ENCODE data around the gene TMC8.

Gene TMC8

DNA sequence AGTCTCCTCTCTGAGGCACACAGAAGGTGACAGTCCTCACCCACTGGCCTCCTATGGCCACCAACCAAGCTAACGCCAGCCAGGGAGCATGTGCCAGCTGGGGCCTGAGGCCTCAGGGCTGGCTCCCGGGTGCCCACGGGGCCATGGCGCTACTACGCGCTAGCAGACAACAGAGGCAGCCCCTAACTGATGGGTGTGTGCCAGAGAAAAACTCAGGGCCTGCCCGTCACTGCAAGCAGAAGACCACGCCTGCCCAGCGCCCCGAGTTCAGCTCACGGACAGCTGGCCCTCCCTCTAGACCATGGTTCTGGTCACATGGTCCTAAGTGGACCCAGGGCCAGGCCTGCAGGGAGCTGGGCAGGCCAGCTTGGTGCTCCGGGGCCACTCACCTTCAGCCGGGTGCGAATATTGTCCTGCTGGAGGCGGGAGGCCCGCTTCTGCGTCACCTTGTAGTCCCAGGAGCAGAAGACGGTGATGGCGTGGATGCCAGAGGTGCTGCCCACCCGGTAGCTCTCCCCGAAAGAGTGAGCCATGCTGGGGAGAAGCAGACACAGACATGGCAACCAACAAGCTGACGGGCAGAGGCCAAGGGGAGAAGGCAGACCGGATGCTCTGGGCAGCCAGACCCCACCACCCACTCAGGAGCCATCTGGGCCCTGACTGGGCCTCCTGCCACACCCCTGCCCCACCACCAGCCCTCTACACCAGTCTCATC, 8.2 kb upstream of the TMC8 start:
- Histone ChIP-seq H3K79me2 (ENCODE audit: insufficient read depth, low read length) (no peaks in the 10 kb centered on the region), H3K9ac (ENCODE audit: low read length) (no peak overlapping the region; the same call in 1 of the 2 replicates), H2AFZ (ENCODE audit: low read length) (no peak overlapping the region), H3K9me2 (ENCODE audit: low read depth, low read length) (no peaks in the 10 kb centered on the region), H3K4me3 (ENCODE audit: low read depth, low read length, poor library complexity, severe bottlenecking) (peak overlapping the region; percentile 20), H3K27me3 (ENCODE audit: insufficient read depth, low read length) (no peaks in the 10 kb centered on the region), H3K36me3 (ENCODE audit: insufficient read depth, low read length) (peaks cover 36% of the 10 kb centered on the region), H4K20me1 (ENCODE audit: insufficient read depth, low read length) (no peaks in the 10 kb centered on the region), H3K4me2 (ENCODE audit: low read length) (peak overlapping the region; percentile 34; the same call in 1 of the 2 replicates), H3K9me3 (ENCODE audit: low read length) (no peaks in the 10 kb centered on the region), H3K4me1 (ENCODE audit: insufficient read depth, low read length, severe bottlenecking) (peaks cover 57% of the 10 kb centered on the region), H3K27ac (ENCODE audit: low read depth, low read length, poor library complexity, severe bottlenecking) (no peak overlapping the region), H3F3A (ENCODE audit: insufficient read depth, low read length) (no peaks in the 10 kb centered on the region)
- TF ChIP-seq, protein P1, sequence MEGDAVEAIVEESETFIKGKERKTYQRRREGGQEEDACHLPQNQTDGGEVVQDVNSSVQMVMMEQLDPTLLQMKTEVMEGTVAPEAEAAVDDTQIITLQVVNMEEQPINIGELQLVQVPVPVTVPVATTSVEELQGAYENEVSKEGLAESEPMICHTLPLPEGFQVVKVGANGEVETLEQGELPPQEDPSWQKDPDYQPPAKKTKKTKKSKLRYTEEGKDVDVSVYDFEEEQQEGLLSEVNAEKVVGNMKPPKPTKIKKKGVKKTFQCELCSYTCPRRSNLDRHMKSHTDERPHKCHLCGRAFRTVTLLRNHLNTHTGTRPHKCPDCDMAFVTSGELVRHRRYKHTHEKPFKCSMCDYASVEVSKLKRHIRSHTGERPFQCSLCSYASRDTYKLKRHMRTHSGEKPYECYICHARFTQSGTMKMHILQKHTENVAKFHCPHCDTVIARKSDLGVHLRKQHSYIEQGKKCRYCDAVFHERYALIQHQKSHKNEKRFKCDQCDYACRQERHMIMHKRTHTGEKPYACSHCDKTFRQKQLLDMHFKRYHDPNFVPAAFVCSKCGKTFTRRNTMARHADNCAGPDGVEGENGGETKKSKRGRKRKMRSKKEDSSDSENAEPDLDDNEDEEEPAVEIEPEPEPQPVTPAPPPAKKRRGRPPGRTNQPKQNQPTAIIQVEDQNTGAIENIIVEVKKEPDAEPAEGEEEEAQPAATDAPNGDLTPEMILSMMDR (IDR thresholded peaks at IDR 0.05; ENCODE audit: low read length), result no peak
- TF ChIP-seq EZH2 (IDR thresholded peaks at IDR 0.05; ENCODE audit: borderline replicate concordance, low read length), result no peak

DNA sequence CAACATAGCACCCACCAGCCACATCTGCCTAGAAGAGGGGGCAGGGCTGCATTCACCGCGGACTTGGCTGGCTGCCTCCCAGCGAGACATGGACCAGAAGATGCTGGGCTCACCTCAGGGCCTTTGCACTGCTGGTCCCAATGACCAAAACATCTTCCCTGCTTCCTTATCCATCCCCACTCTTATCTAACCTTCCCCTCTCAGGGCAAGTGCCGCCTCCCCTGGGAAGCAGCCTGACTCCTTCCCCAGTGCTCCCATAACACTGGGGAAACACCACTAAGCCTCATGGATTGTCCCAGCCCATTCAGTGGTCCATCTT, 7.7 kb upstream of the TMC8 start:
- Histone ChIP-seq H3K4me1 (ENCODE audit: insufficient read depth, low read length, severe bottlenecking) (peaks cover 57% of the 10 kb centered on the region), H3K4me3 (ENCODE audit: low read depth, low read length, poor library complexity, severe bottlenecking) (no peak overlapping the region), H3K9ac (ENCODE audit: low read length) (no peak overlapping the region), H3F3A (ENCODE audit: insufficient read depth, low read length) (no peaks in the 10 kb centered on the region), H3K27me3 (ENCODE audit: insufficient read depth, low read length) (no peaks in the 10 kb centered on the region), H3K27ac (ENCODE audit: low read depth, low read length, poor library complexity, severe bottlenecking) (no peak overlapping the region), H3K9me3 (ENCODE audit: low read length) (no peaks in the 10 kb centered on the region), H3K79me2 (ENCODE audit: insufficient read depth, low read length) (no peaks in the 10 kb centered on the region), H3K9me2 (ENCODE audit: low read depth, low read length) (no peaks in the 10 kb centered on the region), H2AFZ (ENCODE audit: low read length) (no peak overlapping the region), H4K20me1 (ENCODE audit: insufficient read depth, low read length) (no peaks in the 10 kb centered on the region), H3K36me3 (ENCODE audit: insufficient read depth, low read length) (peaks cover 36% of the 10 kb centered on the region), H3K4me2 (ENCODE audit: low read length) (no peak overlapping the region)
- TF ChIP-seq EZH2 (IDR thresholded peaks at IDR 0.05; ENCODE audit: borderline replicate concordance, low read length), result no peak
- TF ChIP-seq, protein P1 (IDR thresholded peaks at IDR 0.05; ENCODE audit: low read length), result no peak

GRCh38 chr17:78123258-78123929, 7.2 kb upstream of the TMC8 start:
- Histone ChIP-seq H3K9ac (ENCODE audit: low read length) (no peak overlapping the region), H3K9me2 (ENCODE audit: low read depth, low read length) (no peaks in the 10 kb centered on the region), H3K9me3 (ENCODE audit: low read length) (no peaks in the 10 kb centered on the region), H3K4me1 (ENCODE audit: insufficient read depth, low read length, severe bottlenecking) (peaks cover 57% of the 10 kb centered on the region), H3K79me2 (ENCODE audit: insufficient read depth, low read length) (no peaks in the 10 kb centered on the region), H2AFZ (ENCODE audit: low read length) (no peak overlapping the region), H3K4me2 (ENCODE audit: low read length) (no peak overlapping the region), H3K27me3 (ENCODE audit: insufficient read depth, low read length) (no peaks in the 10 kb centered on the region), H3F3A (ENCODE audit: insufficient read depth, low read length) (no peaks in the 10 kb centered on the region), H3K36me3 (ENCODE audit: insufficient read depth, low read length) (peaks cover 36% of the 10 kb centered on the region), H3K27ac (ENCODE audit: low read depth, low read length, poor library complexity, severe bottlenecking) (no peak overlapping the region), H4K20me1 (ENCODE audit: insufficient read depth, low read length) (no peaks in the 10 kb centered on the region), H3K4me3 (ENCODE audit: low read depth, low read length, poor library complexity, severe bottlenecking) (no peak overlapping the region)
- TF ChIP-seq EZH2 (IDR thresholded peaks at IDR 0.05; ENCODE audit: borderline replicate concordance, low read length), result no peak
- TF ChIP-seq, protein P1 (IDR thresholded peaks at IDR 0.05; ENCODE audit: low read length), result no peak

All from OCI-LY1 (cell line).